Esophagus squamous epithelium (tissue), 4 donors: ENCODE data around the gene ZMYND11.

ENCODE experiments used
- CTCF ChIP-seq, 6 experiments: fragments of 450-650 bp in 4 of 6; fragments of 200-600 bp in 2 of 6; sonication (generic) in 2 of 6; IDR thresholded peaks; one replicate each; pipeline ENCODE4 v1.5.1; 2016 to 2019; ENCODE audit warnings: antibody characterized with exemption in 6 of 6, mild to moderate bottlenecking in 4 of 6, moderate library complexity in 4 of 6
- POLR2A ChIP-seq, 4 donors: fragments of 450-650 bp; IDR thresholded peaks; one replicate each; pipeline ENCODE4 v1.6.1; 2017; ENCODE audit warnings: antibody characterized with exemption in 4 of 4, mild to moderate bottlenecking in 4 of 4, moderate library complexity in 3 of 4

- TF ChIP-seq CTCF (IDR thresholded peaks at IDR 0.05): peak in 3 of 6 experiments; percentile 12 to 27 (median 19)
- TF ChIP-seq POLR2A (IDR thresholded peaks at IDR 0.05): no peak
Measured at GRCh38 chr10:230758-231157, 95.5 kb downstream of the ZMYND11 start.
